CD4-positive, alpha-beta T cell treated with Interleukin-6 for 4 hours (primary cell): ENCODE data around the gene ABO.
"Not testable (repeated sequence)": the region's sequence is repeated elsewhere in the genome, so short reads cannot be mapped to it uniquely, and the experiment has no call there.

ENCODE experiments used
- DNase-seq: peaks from one replicate; pipeline ENCODE4 v3.0.0-alpha.2; 2020; ENCODE audit warnings: mixed read lengths

The ABO gene

DNA sequence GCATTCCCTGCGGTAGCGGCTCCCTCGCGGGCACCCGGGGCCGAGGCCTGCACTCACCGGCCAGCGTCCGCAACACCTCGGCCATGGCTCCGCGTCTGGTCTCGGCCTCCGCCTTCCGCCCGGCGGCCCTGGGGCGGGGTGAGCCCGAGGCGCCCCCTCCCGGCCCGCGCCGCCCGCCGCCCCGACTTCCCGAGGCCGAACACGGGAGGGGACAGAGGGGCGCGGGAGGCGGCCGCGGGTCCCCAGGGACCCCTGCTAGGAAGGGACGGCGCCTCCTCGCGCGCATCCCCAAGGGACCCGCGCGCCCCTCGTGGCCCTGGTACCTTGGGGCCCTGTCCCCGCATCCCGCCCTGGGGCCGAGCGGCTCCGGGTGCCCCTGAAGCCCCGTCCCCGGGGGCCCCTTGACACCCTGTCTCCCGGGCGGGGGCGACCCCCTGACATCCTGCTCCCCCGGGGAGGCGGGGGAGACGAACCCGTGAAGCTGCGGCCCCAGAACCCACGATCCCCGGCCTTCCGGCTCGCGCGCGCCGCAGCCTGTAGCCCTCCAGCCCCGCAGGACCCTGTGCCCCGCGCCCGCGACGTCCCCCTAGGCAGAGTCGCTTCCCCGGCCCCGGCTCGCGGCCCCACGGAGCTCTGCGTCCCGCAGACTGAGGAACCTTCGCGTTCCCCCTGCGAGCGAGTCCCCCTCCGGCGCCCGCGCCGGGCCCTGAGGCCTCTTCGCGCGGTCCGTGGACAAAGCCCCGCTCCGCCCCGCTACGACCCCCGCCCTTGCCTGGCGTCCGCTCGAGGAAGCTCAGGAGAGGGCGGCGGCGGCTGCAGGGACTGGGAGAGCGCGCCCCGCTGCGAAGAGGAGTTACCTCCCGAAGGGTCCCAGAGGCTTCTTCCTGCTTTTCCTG is at the start of gene ABO:
Gene ABO, minus strand, starts transcription at position 97 of the 896 bp plus-strand sequence.
- DNase-seq, result no peak

DNA sequence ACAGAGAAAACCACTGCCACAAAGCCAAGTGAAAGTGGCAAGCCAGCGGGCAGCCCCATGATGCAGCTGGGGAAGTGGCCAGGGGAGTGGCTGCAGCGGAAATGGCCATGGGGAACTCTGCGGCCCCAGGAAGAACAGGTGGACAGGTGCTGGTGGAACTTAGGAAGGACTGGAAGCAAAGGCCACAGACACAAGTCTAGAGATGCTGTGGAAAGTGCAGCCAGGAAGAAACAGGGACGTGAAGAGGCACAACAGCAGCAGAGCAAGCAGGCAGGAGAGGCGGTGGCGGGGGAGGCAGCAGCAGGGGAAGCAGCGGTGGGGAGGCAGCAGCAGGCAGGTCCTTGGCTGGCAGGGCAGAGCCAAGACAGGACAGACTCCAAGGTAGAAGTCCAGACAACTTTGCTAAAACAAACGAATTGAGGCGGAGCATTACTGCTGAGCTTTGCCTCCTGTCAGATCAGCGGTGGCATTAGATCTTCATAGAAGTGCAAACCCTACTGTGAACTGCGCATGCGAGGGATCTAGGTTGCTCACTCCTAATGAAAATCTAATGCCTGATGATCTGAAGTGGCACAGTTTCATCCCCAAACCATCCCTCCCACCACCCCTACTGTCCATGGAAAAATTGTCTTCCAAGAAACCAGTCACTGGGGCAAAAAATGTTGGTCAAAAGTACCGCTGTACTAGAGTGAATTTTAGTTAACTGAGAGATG is 49.1 kb upstream of the ABO start:
- DNase-seq, result no peak

GRCh38 chr9:133323211-133323610 is 48.2 kb upstream of the ABO start:
- no peak for DNase-seq

GRCh38 chr9:133322701-133323100 is 47.7 kb upstream of the ABO start:
- DNase-seq, result no peak

DNA sequence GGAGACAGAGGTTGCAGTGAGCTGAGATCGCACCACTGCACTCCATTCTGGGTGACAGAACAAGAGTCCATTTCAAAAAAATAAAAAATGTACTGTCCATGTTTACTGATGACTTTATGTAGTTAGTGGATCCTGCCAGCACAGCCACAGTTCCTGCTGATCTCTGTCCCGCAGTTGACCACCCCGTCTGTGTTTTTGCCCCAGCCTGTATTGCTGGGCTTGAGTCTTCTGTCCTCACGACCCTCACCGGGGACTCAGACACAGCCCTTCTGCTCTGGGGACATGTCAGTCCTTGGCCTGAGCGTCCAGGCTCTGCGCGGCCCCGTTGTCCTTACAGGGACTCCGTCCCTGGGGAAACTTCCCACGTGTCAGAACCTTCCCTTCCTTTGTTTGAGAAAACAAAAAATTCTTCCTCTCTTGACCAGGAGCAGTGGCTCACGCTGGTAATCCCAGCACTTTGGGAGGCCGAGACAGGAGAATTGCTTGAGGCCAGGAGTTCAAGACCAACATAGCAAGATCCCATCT is 46.5 kb upstream of the ABO start:
- no peak for DNase-seq

GRCh38 chr9:133320421-133320881 is 45.5 kb upstream of the ABO start:
- no peak for DNase-seq

DNA sequence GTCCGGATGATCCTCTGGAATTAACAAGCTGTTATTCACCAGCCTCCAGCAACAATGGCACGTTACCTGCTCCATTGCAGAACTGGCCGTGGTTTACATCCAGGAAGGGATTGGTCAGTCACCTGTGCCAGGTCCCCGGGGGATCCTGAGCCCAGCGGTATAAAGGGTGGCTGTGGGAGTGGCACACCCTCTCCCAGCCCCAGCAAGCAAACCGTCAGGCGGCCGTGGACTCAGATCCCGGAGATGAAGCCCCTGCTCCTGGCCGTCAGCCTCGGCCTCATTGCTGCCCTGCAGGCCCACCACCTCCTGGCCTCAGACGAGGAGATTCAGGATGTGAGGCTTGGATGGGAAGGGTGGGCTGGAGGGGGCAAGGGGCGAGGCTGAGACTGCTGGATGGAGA is 42.5 kb upstream of the ABO start:
- DNase-seq, result not testable (repeated sequence)

GRCh38 chr9:133315997-133316396 is 41.0 kb upstream of the ABO start:
- no peak for DNase-seq

DNA sequence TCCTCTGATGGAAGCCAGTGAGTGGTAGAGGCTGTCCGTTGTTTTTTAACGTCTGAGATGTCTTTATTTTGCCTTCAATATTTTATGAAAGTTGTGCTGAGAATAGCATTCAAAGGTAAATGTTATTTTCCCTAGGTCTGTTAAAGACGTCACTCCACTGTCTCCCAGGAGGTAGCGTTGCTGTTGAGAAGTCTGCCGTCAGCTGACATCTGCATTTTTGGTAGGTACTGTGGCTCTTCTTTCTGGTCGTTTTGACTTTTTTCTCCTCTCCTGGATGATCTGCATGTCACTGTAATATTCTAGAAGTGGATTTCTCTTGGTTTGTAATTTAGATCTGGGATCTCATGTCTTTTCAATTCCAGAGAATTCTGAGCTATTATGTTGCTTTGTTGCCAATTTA is 34.6 kb upstream of the ABO start:
- DNase-seq, result no peak

- DNase-seq, result no peak
Measured at GRCh38 chr9:133307301-133307700, 32.3 kb upstream of the ABO start.

- no peak for DNase-seq
Measured at GRCh38 chr9:133306242-133307204, 31.5 kb upstream of the ABO start.

DNA sequence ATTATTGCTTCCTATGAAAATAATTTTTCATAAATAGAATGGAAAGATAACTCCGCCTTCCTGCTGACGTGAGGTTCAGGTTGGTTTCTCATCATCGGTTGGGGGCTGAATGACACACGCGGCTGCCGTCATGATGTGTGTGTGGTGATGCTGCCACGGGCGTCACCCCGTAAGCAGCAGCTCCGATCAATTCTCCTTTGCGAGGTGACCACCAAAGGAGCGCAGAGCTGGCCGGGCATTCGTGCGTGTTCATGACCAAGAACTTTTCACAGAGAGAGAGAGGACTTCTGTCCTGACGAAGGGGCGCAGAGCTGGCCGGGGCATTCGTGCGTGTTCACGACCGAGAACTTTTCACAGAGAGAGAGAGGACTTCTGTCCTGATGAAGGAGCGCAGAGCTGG is 30.7 kb upstream of the ABO start:
- DNase-seq, result no peak

DNA sequence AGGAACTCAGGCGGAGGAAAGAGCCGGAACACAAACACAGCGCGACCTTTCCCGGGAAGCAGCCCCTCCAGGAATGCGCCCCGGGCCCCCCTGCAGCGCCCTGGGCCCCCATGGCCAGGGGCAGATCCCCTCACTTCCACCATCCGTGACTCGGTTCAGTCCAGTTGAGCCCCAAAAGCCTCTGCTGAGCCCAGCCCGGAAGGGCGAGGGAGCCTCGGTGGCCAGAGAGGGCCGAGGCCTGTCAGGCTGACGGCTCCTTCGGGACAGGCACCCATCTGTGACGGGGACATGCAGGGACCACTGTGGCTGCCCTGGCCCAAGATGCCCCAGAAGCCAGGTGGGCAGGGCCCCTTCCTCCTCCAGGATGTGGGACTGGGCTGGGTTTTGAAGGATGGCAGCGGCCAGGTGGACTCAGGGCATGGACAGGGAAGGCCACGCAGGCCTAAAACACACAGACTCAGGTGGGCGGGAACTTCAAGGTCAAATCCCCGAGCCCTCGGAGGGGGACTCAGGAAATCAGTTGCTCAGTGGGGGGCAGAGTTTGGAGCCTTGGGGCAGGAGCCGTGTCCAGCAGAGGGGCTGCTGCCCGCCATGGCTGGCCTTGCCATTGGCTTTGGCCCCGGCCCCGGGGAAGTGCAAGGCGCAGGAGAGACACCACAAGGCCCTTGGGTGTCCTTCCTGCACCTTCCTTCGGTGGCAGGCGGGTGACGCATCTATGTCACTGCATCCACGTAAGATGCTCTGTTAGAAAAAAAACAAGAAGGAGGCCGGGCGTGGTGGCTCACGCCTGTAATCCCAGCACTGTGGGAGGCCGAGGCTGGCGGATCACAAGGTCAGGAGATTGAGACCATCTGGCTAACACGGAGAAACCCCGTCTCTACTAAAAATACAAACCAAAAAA is 29.7 kb upstream of the ABO start:
- no peak for DNase-seq

GRCh38 chr9:133304158-133304470 is 29.1 kb upstream of the ABO start:
- no peak for DNase-seq

DNA sequence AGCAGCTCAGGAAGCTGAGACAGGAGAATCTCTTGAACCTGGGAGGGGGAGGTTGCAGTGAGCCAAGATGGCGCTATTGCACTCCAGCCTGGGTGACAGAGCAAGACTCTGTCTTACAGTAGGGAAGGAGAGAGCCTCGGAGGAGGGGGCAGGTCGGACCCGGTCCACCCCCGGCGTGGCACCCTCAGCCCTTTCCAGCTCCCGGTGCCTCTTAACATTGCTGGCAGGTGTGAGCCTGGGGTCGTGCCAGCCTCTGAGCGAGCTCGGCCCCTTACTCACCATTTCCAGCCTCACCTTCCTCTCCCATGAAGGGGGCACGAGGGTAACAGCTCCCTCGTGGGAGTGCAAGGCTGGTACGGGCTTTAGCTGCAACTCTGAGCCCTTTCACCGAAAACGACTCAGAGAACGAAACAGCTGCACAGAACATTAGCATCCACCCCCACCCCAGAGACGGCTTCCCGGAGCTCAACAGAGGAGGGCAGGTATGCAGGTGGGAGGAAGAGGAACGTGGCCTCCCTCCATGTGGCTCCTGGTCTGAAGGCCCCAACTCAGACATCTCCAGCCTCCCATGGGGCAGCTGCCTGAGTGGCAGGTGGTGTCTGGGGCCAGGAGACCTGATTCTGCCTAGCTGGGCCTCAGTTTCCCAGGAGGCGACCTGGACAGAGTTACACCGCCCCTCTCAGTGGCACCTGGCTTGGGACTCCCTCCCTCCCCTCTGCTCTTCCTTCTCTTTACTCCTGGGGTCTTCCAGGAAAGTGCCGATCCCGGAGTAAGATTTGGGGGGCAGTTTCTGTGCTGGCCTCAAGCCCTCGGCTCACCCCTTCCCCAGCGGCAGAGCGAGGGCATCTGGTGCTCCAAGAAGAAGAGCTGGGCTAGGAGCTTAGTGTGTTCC is 28.5 kb upstream of the ABO start:
- no peak for DNase-seq

GRCh38 chr9:133301253-133302230 is 26.5 kb upstream of the ABO start:
- no peak for DNase-seq

DNA sequence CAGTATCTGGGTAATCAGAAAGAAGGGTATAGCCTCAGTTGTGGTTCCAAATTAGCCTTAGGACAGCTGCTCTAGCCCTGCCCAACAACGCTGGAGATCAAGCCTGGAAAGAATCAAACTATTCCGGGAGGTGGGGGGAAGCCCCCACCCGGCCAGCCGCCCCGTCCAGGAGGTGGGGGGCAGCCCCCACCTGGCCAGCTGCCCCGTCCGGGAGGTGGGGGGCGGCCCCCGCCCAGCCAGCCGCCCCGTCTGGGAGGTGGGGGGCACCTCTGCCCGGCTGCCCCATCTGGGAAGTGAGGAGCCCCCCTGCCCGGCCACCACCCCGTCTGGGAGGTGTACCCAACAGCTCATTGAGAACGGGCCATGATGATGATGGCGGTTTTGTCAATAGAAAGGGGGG is 25.0 kb upstream of the ABO start:
- not testable (repeated sequence) for DNase-seq

DNA sequence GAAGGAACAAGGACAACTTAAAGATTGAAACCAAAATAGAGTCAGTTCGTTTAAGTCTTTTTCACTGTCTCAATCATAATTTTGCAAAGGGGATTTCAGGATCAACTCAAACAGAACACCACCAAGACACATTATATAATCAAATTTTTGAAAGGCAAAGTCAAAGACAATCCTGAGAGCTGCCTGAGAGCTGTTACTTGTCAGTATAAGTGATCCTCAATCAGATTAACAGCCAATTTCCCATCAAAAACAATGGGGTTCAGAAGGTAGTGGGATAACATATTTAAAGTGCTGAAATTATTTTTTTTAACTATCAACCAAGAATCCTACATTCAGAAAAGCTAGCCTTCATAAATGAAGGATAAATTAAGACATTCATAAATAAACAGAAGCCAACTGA is 19.3 kb upstream of the ABO start:
- DNase-seq, result no peak

DNA sequence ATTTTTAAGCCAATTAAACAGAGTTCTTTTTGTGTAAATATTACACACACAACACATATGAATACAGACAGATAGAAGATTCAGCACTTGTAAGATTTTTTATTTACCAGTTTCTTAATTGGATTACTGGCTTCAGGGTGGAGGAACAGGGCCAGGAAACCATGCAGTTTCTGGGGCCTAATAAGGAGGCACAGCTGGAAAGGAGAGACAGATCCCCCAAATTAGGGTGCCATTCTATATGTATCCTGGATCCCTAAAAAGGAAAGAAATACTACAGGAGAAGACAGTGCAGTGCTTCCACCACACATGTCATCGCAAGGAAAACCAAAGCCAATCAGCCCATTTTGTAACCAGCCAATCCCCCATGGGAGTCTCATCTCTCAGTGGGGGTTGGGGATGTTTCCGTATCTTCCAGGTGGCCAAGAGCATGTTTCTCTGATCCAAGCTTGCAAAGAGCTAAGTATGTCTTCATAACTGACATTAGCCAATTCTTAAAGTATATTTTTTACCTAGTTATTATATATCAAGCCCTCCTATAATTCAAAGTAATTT is 15.8 kb upstream of the ABO start:
- DNase-seq, result no peak
